NCI-H446 treated with DMSO at 0.1 percent for 48 hours (cell line): ENCODE measurements around the gene PTPRN2.
"Not testable (repeated sequence)": the region's sequence is repeated elsewhere in the genome, so short reads cannot be mapped to it uniquely, and the experiment has no call there.

Experiments
- DNase-seq: peaks from one replicate; lab custom pipeline; 2025; lab: John Stamatoyannopoulos, UW

PTPRN2 gene

DNA sequence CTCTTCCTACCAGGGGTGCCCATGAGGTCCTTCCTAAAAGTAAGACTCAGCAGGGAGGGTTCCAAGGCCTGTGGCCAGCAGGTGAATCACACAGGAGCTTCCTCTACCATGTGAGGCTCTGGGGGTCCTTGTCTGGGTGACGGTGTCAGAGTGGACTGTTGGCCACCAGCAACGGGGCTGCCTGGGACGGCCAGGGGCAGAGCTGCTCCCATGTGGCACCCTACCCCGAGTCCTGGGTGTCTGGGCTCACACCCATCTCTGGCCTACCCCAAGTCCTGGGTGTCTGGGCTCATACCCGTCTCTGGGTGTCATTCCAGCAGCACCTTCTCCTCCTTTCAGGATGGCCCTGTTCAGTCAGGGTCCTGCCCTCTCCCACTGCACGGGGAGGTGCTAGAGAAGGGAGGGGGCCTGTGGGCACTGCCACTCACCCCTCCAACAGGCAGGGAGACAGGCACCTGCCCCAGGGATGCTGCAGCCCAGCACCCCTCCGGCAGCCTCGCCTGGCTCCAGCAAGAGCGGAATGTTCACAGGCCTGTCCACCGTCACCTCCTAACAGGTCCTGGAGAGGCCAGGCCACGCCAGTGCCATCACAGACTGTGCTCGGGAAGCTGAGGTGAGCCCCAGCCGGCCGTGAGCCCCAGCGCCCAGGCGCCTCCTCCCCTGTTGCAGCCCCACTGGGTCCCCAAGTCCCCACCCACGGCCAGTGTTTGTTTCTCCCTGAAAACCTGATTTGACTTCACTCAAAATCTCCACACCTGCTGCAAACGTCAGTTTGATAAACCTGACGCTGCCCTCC, 143.7 kb downstream of the PTPRN2 start:
- no peak for DNase-seq

DNA sequence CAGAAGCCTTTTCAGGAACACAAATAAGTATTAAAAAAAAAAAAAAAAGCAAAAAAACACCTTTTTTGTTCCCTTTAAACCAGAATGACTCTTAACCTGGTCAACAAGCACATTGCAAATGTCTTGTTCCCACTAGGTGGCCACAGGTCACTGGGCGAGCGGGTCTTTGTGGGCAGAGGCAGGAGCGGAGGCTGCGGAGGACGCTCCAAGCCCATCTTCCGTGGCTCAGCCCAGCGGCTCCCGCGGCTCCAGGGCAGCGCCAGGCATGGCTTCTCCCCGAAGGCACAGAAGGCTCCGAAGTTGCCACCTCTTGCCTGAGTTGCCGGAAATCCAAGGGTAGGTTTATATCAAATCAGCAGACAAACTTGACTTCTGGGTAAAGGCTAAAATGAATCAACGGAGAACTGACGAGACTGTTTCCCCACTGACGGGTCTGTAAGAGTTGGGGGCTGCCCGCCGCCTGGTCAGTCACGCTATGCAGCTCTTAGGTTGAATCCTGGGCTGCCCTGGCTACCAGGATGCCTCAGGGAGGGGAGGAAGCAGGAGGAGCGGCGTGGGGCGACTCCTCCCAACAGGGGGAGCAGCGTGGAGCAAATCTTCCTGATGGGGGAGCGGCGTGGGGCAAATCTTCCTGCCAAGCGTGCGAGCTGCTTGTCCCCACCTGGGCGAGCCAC, 144.5 kb downstream of the PTPRN2 start:
- no peak for DNase-seq

- DNase-seq: no peak
These were observed 145.4 kb downstream of the PTPRN2 start for GRCh38 chr7:158442260-158442659.

- no peak for DNase-seq
These were observed 148.6 kb downstream of the PTPRN2 start for GRCh38 chr7:158439035-158439434.

DNA sequence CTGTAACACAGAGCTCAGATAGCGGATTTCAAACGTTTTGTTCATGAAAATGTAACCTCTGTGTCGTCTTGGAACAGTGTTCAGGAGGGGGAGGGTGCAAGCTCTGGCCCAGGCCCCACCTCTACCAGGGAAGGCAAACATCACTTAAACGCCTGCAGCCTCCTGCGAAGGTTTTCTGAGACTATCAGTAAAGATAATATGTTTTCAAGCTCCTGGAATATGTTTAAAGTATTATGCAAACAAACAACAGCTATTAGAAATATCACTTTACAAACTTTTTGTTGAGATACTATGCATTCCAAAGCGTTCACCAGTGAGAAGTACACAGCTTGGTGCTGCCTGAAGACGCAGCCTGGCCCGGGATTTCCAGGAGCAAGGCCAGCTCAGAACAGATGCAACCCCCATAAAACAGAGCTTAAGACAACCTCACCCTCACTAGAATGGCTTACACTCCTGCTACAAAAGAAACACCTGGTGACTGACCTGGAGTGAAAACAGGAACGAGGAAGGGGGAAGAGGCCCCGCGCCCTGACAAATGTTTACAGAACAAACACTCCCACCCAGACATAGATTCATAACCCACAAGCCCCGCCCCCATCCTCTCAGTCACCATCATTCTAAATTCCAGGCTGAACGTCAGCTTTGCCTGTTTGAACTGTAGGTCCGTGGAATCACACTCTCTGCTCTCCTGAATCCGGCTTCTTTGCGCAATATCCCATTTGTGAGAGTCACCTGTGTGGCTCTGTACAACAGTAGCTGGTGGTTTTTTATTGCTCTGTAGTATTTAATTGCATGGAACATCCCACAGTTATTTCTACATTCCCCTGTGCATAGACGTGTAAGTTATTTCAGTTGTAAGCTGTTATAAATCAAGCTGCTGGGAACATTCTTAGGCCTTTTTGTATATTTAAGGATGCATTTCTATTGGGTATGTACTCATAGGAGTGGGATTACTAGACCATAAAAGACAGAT, 155.0 kb downstream of the PTPRN2 start:
- DNase-seq: no peak

GRCh38 chr7:158431941-158432347, 155.7 kb downstream of the PTPRN2 start:
- no peak for DNase-seq

DNA sequence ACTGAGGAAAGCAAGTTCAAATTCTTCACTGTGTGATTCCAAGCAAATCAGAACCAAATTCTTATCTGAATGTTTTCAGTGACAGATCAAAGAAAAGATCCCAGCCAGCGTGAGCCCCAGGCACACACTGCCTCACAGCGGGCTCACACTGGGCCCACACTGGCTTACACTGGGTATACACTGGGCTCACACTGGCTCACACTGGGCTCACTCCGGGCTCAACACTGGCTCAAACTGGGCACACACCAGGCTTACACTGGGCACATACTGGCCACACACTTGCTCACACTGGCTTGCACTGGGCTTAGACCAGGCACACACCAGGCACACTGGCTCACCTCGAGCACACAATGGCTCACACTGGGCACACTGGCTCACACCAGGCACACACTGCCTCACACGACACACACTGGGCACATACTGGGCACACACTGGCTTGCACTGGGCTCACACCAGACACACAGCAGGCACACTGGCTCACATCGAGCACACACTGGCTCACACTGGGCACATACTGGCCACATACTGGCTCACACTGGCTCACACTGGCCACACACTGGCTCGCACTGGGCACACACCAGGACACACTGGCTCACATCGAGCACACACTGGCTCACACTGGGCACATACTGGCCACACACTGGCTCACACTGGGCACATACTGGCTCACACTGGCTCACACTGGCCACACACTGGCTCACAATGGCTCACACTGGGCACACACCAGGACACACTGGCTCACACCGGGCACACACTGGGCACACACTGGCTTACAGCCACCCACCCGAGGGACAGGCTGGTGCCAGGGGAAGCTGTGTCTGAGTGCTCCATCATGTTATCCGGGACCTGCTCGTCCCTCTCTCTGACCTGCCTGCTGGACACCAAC, 156.3 kb downstream of the PTPRN2 start:
- DNase-seq: no peak

GRCh38 chr7:158430308-158431034, 157.2 kb downstream of the PTPRN2 start:
- DNase-seq: no peak

DNA sequence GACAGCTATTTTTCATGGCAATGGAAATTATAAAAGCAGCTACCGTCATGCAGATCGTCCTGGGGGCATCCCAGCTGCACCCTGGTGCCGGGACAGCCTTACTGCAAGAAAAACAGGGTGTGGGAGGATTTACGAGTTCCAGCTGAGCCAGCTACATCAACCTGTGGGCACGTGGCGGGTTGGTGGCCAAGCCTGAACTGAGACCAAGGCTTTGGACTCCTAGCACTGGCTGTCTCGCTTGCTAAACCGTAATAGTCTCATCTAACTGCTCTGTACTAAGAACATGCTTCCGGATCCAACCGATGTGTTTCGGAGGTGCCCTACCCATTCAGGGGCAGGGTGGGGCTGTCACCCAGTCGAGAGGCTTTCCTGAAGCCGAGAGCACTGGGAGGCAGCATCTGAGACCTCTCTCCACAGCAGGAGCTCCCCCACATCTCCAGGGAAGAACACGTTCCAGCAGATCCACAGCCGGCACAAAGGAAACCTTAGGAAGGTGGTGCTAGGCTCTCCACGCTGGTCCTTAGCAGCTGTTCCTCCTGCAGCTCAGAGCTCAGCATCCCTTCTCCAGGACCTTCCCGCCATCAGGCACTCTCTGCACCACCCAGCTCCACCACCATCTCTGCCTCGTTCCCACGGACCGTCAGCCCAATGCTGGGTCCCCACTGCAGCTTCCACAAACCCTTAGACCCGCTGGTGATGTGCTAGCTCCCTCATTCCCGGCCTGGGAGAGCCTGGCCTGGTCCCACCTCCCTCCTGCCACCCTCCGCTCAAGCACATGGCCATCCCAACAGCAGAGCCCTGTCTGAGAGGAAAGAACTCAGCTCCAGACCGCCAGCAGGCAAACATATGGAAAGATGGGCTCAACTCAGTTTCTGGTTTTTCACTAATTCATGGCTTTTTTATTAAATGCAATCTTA, 158.5 kb downstream of the PTPRN2 start:
- no peak for DNase-seq

GRCh38 chr7:158428131-158428836, 159.3 kb downstream of the PTPRN2 start:
- no peak for DNase-seq

DNA sequence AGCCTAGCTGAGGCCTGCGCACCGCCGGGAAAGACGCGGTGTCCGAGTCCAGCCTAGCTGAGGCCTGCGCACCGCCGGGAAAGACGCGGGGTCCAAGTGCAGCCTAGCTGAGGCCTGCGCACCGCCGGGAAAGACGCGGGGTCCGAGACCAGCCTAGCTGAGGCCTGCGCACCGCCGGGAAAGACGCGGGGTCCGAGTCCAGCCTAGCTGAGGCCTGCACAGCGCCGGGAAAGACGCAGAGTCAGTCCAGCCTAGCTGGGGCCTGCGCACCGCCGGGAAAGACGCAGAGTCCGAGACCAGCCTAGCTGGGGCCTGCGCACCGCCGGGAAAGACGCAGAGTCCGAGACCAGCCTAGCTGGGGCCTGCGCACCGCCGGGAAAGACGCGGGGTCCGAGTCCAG, 161.9 kb downstream of the PTPRN2 start:
- not testable (repeated sequence) for DNase-seq

DNA sequence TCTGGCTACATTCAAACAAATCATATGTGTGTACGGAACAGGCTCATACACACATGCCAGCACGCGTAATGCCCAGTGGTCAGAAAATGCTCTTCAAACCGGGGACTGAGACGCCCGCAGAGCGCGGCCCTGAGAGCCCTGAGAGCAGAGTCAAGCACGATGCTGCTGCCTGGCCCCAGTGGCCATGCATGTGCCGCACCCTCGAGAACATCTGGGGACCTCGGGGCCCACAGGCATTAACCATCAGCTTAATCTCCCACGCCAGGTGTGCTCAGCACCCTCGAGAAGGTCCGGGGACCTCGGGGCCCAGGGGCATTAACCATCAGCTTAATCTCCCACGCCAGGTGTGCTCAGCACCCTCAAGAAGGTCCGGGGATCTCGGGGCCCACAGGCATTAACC, 163.1 kb downstream of the PTPRN2 start:
- no peak for DNase-seq

- DNase-seq: no peak
These were observed 163.6 kb downstream of the PTPRN2 start for GRCh38 chr7:158424011-158424410.

DNA sequence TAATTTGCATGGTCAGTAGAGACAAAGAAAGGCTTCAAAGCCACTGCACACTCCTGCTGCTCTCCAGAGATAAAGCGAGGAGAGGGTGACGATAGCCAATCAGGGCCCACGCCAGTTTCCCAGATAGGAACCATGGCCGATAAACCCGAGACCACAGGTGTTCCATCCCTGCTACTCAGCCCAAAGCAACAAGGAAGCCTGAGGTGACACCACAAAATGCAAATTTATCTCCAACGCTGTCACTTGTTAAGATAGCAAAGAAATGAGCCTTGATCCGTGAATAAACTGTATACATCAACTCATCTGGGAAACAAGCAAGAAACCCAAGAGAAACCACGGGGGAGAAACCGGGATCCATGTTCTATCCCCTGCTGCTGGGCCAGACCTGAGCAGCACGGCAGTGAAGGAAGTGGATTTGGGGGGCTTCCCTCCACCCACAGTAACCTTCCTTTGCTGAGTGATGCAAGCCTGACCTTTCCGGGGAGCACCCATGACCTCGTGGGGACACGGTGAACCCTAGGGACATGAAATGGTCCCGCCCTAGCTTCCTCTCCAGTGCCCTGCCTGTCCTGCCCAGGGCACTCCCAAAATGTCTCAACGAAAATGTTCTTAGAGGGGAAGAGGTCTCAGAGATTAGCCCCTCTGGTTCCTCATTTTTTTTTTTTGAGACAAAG, 164.6 kb downstream of the PTPRN2 start:
- no peak for DNase-seq

- no peak for DNase-seq
These were observed 165.3 kb downstream of the PTPRN2 start for GRCh38 chr7:158422196-158422886.

DNA sequence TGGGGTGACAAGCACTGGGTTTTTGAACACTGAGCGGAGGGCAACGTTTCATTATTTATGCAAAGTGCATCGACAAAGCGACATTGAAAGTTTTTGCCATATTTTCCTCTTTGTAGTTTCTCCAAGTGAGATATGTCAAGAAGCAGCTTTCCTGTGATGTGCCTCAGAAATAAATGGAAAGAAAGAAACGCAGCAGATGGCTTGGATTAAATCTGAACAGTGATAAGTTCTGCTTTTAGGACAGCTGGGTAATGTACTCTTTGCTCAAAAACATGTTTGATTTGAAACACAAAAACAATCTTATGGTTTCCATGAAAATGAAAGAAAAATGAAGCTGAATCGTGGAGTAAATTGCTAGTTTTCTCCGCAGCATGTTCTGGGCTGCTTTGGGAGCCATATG, 166.3 kb downstream of the PTPRN2 start:
- DNase-seq: no peak

DNA sequence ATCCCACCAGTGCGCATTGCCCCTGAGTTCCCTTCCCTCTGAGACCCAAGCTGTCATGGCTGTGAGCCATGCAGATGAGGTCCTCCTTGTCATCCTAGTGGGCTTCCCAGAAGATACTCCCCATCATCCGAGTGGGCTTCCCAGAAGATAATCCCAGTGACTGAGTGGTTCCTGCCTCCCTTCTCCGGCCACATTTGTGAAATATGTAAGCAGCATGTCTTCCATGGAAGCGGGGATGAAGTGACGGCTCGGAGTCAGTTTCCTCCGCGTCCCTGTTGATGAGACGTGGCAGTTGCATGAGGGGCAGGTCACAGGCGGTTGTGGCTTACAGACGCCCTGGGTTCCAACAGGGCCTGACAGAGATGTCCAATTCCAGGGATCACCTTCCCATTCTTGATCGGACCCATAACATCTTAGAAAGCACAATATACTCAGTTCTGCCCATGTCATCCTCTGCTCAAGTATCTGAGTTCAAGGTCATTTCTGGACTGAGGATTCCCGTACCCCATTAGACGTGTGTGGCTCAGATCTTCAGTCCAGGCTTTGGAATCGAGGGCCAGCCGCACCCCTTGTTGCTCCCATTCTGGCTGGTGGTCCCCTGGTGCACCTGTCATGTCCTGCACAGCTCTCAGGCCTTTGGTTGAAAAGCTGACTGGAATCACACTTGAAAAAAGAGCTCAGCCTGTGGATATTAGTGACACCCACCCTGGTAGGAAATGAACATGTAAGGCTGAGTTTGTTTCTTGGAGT, 166.9 kb downstream of the PTPRN2 start:
- DNase-seq: no peak
